Endothelial cell of umbilical vein (primary cell): ENCODE results near the gene WFIKKN2. TPM values are rescaled to one million over a fixed set of nuclear protein-coding genes. Genes with fewer than 3 reads are reported as not detected.

Source experiments
- BruUV-seq: library from RNA; stranded (reverse); fragments of 400-500 nt; replicated peaks from 2 replicates; lab custom pipeline; 2021; lab: Mats Ljungman, UMichigan
- CTCF ChIA-PET: fragments of 300-600, 350-600 bp; sonication (Branson Sonifier 250); formaldehyde crosslinking; loops from one replicate; lab custom pipeline; 2021; ENCODE audit warnings: antibody characterized with exemption, inconsistent platforms; lab: Charles Lee
- POLR2A ChIA-PET: fragments of 300-600, 350-600 bp; sonication (Branson Sonifier 250); formaldehyde crosslinking; loops from one replicate; lab custom pipeline; 2021; ENCODE audit warnings: antibody characterized with exemption, inconsistent platforms; lab: Charles Lee
- DNase-seq: peaks from one replicate; pipeline ENCODE4 v3.0.0-alpha.2; 2011; ENCODE audit warnings: low read depth, low spot score
- FAIRE-seq: peaks from 2 replicates; lab custom pipeline; 2011; peaks lifted over from hg19 to GRCh38; lab: Jason Lieb, UNC
- H2AFZ ChIP-seq: 2 replicates; pipeline ENCODE4 v1.6.0; 2012; ENCODE audit warnings: low read depth, low read length, control low read depth, inconsistent platforms
- H3K27ac ChIP-seq: 2 replicates; pipeline ENCODE4 v1.5.1; 2011; ENCODE audit warnings: low read depth, mild to moderate bottlenecking, control low read depth, low read length, moderate library complexity; ENCODE audit not compliant: insufficient read depth
- H3K27me3 ChIP-seq, 2 experiments: 2 replicates each; pipeline versions ENCODE4 v1.6.0 to v1.6.1; 2011; ENCODE audit warnings: low read length in 2 of 2, mixed read lengths in 1 of 2; ENCODE audit not compliant: control insufficient read depth in 2 of 2, insufficient read depth in 2 of 2
- H3K36me3 ChIP-seq, 2 experiments: 2 replicates in 1 of 2; 3 replicates in 1 of 2; pipeline ENCODE4 v1.5.1; 2011; ENCODE audit warnings: low read length in 2 of 2, mild to moderate bottlenecking in 1 of 2, moderate library complexity in 1 of 2; ENCODE audit not compliant: control insufficient read depth in 2 of 2, insufficient read depth in 2 of 2; ENCODE audit errors: extremely low read depth in 1 of 2
- H3K4me1 ChIP-seq: 3 replicates; pipeline ENCODE4 v1.5.1; 2011; ENCODE audit warnings: mild to moderate bottlenecking, low read length; ENCODE audit not compliant: control insufficient read depth, insufficient read depth; ENCODE audit errors: extremely low read depth
- H3K4me2 ChIP-seq: 2 replicates; pipeline ENCODE4 v1.6.1; 2011; ENCODE audit warnings: low read length, control low read depth, mixed read lengths; ENCODE audit not compliant: insufficient read depth
- H3K4me3 ChIP-seq, 3 experiments: fragments of 200-600 bp in 1 of 3; sonication (generic), shearing (Covaris generic) in 1 of 3; replicated peaks in 1 of 3; 2 replicates each; pipeline ENCODE4 v1.5.1; 2011 to 2016; ENCODE audit warnings: control low read depth in 3 of 3, low read length in 3 of 3, mild to moderate bottlenecking in 2 of 3, inconsistent platforms in 1 of 3, low read depth in 1 of 3, moderate library complexity in 1 of 3; ENCODE audit not compliant: insufficient read depth in 1 of 3
- H3K79me2 ChIP-seq: 2 replicates; pipeline ENCODE4 v1.6.0; 2012; ENCODE audit warnings: low read length, inconsistent platforms; ENCODE audit not compliant: control insufficient read depth, insufficient read depth
- H3K9ac ChIP-seq: replicated peaks from 2 replicates; pipeline ENCODE3; 2011; ENCODE audit warnings: low read length, control low read depth; ENCODE audit not compliant: insufficient read depth; ENCODE audit errors: extremely low read depth
- H3K9me1 ChIP-seq: replicated peaks from 3 replicates; pipeline ENCODE4 v1.6.0; 2011; ENCODE audit warnings: mild to moderate bottlenecking, low read length; ENCODE audit not compliant: control insufficient read depth, insufficient read depth; ENCODE audit errors: extremely low read depth
- H3K9me3 ChIP-seq: replicated peaks from 2 replicates; pipeline ENCODE4 v1.5.1; 2012; ENCODE audit warnings: low read length, inconsistent platforms; ENCODE audit not compliant: control insufficient read depth, insufficient read depth
- H4K20me1 ChIP-seq: replicated peaks from 2 replicates; pipeline ENCODE3; 2011; ENCODE audit warnings: mild to moderate bottlenecking, low read length; ENCODE audit not compliant: control insufficient read depth, insufficient read depth; ENCODE audit errors: extremely low read depth
- CTCF ChIP-seq, 2 donors: IDR thresholded peaks; 1 replicate in 1 of 2; 2 replicates in 1 of 2; pipeline ENCODE4 v1.5.1; 2011; ENCODE audit warnings: low read length in 2 of 2, mild to moderate bottlenecking in 2 of 2, moderate library complexity in 2 of 2, control low read depth in 1 of 2, inconsistent platforms in 1 of 2, low read depth in 1 of 2; ENCODE audit not compliant: insufficient read depth in 1 of 2; ENCODE audit errors: extremely low read depth in 1 of 2
- EZH2 ChIP-seq: IDR thresholded peaks from 2 replicates; pipeline ENCODE4 v1.6.1; 2012; ENCODE audit warnings: borderline replicate concordance, low read depth, mild to moderate bottlenecking, moderate library complexity, low read length, inconsistent platforms; ENCODE audit not compliant: severe bottlenecking
- FOS ChIP-seq: IDR thresholded peaks from 2 replicates; pipeline ENCODE4 v1.6.1; 2011; ENCODE audit warnings: mild to moderate bottlenecking, low read length, moderate library complexity, borderline replicate concordance; ENCODE audit not compliant: insufficient read depth
- GATA2 ChIP-seq: IDR thresholded peaks from 2 replicates; pipeline ENCODE4 v1.7.0; 2011; ENCODE audit warnings: low read depth, mild to moderate bottlenecking, moderate library complexity, mixed read lengths, low read length; ENCODE audit not compliant: insufficient read length, insufficient read depth
- JUN ChIP-seq: IDR thresholded peaks from 2 replicates; pipeline ENCODE4 v1.6.1; 2011; ENCODE audit warnings: borderline replicate concordance, low read depth; ENCODE audit not compliant: insufficient read length, insufficient read depth
- MAX ChIP-seq: IDR thresholded peaks from 2 replicates; pipeline ENCODE4 v1.6.1; 2011; ENCODE audit not compliant: insufficient read depth, insufficient read length
- MYC ChIP-seq: IDR thresholded peaks from one replicate; pipeline ENCODE4 v1.6.1; 2011; ENCODE audit warnings: mild to moderate bottlenecking, low read depth, low read length
- POLR2A ChIP-seq: IDR thresholded peaks from 2 replicates; pipeline ENCODE4 v1.6.1; 2012; ENCODE audit warnings: low read depth, mild to moderate bottlenecking, control low read depth, low read length
- POLR2AphosphoS5 ChIP-seq: IDR thresholded peaks from 2 replicates; pipeline ENCODE4 v1.6.1; 2012; ENCODE audit warnings: low read depth, mild to moderate bottlenecking, control low read depth, low read length, moderate library complexity; ENCODE audit not compliant: insufficient read depth
- dilution Hi-C: fragments of 300-500 bp; cut with MboI; formaldehyde crosslinking; loops from one replicate; pipeline ENCODE4 v1.15.0; 2019; ENCODE audit warnings: low sequenced_read_pairs; ENCODE audit not compliant: extremely low pct_ligation_motif_present
- intact Hi-C: fragments of 100-400 bp; cut with micrococcal nuclease; formaldehyde crosslinking; loops from one replicate; pipeline ENCODE4 v1.10.0; 2022
- polyA plus RNA-seq, 4 experiments: library from polyadenylated mRNA; depleted of rRNA in 3 of 4; stranded (reverse) in 3 of 4; unstranded in 1 of 4; fragments of >200 nt; gene quantifications; 2 replicates each; pipeline versions ENCODE4 v1.2.1 to v1.2.3, GENCODE V29; 2011 to 2012; ENCODE audit warnings: missing spikeins in 1 of 4
- total RNA-seq: library from RNA; stranded (reverse); gene quantifications from 2 replicates; pipeline ENCODE4 v1.2.3, GENCODE V29; 2021

The WFIKKN2 gene
- total and polyA plus RNA-seq, 2 donors (not counting 3 experiments of a cell fraction or from before 2014, with no cell fraction given), result 0.03 TPM; not detected in 1

- no peak overlapping the region for H3K4me3 ChIP-seq
- H3K27ac ChIP-seq, result no peak overlapping the region
- H4K20me1 ChIP-seq, result no peaks in the 10 kb centered on the region
- no peaks in the 10 kb centered on the region for H3K27me3 ChIP-seq
- peaks cover 7% of the 10 kb centered on the region for H3K4me1 ChIP-seq
- intact Hi-C loops, result no loop called here
- H2AFZ ChIP-seq, result no peak overlapping the region
- TF ChIP-seq CTCF (IDR thresholded peaks at IDR 0.05; ENCODE audit: extremely low read depth in 1 of 2, insufficient read depth in 1 of 2, low read depth in 1 of 2, low read length in 2 of 2) (no peak), JUN (no peak), GATA2 (no peak), FOS (no peak), EZH2 (no peak), MAX (no peak), MYC (no peak), POLR2AphosphoS5 (no peak), POLR2A (no peak)
- ChIA-PET CTCF (interaction anchor here (0.5 to 7.6 kb wide), 4 partner anchors 16 to 106 kb away, joined by 3 to 343 read pairs (median 64); partner anchors contain the start of gene TOB1), POLR2A (interaction anchor here (1.9 kb wide), 1 partner anchor 18 kb away, joined by 4 read pairs; the partner anchor contains the start of gene TOB1)
- no peaks in the 10 kb centered on the region for H3K9me1 ChIP-seq
- FAIRE-seq (peak; percentile 15), DNase-seq (no peak)
- no peaks in the 10 kb centered on the region for H3K9me3 ChIP-seq
- H3K9ac ChIP-seq, result no peak overlapping the region
- H3K79me2 ChIP-seq, result no peaks in the 10 kb centered on the region
- no peaks in the 10 kb centered on the region for H3K36me3 ChIP-seq
- no TSS peak for BruUV-seq
- no peak overlapping the region for H3K4me2 ChIP-seq
- dilution Hi-C loops, result no loop called here
Observed at GRCh38 chr17:50847566-50847965, 12.2 kb downstream of the WFIKKN2 start.
